Measurements from ENCODE around the gene ITLN2.

GRCh38 chr1:160942926-160943325 lies 11.7 kb downstream of the ITLN2 start:
- TF ChIP-seq CTCF (IDR thresholded peaks at IDR 0.05) (no peak), POLR2AphosphoS5 (IDR thresholded peaks at IDR 0.05; ENCODE audit: low read depth, low read length) (no peak), GATA2 (CRISPR knock-in tag; IDR thresholded peaks at IDR 0.05) (no peak), RFX5 (IDR thresholded peaks at IDR 0.05; ENCODE audit: low read length) (no peak), TCF12 (IDR thresholded peaks at IDR 0.05) (no peak), FOXM1 (IDR thresholded peaks at IDR 0.05; ENCODE audit: low read depth) (no peak), USF2 (IDR thresholded peaks at IDR 0.05; ENCODE audit: borderline replicate concordance, low read depth, low read length) (no peak)
